ENCODE measurements around the gene FGD3. TPM values are rescaled to one million over a fixed set of nuclear protein-coding genes. Genes with fewer than 3 reads are reported as not detected.
"Not testable (repeated sequence)": the region's sequence is repeated elsewhere in the genome, so short reads cannot be mapped to it uniquely, and the experiment has no call there.

Gene FGD3
- total RNA-seq: 1 to 10 TPM in 3 of 4 donors, under 1 TPM in 1; 0.29 to 4.9 (median 2.9) TPM

GRCh38 chr9:92947268-92948037 lies at the start of gene FGD3:
FGD3 (plus strand) TSS chr9:92947523; CDS start chr9:92976257, 28,734 bp downstream.
- intact Hi-C loops (cut with DNase I; ENCODE audit: low total_unique reads): no loop called here
- peak within 1 kb of the TSS; percentile 21 to 41 for H3K4me3 ChIP-seq
- H3K27ac ChIP-seq: no peak within 1 kb of the TSS
- H3K27me3 ChIP-seq: no peaks in the 10 kb centered on the region
- H3K36me3 ChIP-seq: no peaks in the 10 kb centered on the region
- TF ChIP-seq CTCF (IDR thresholded peaks at IDR 0.05) (no peak), POLR2A (IDR thresholded peaks at IDR 0.05) (no peak)
- DNase-seq: no peak
- H3K4me1 ChIP-seq: no peaks in the 10 kb centered on the region
- H3K9me3 ChIP-seq: no peaks in the 10 kb centered on the region

GRCh38 chr9:92905137-92905536 lies 42.2 kb upstream of the FGD3 start:
- H3K27me3 ChIP-seq; H3K27ac ChIP-seq; DNase-seq; H3K9me3 ChIP-seq; H3K4me3 ChIP-seq; H3K4me1 ChIP-seq; H3K36me3 ChIP-seq; intact Hi-C loops (cut with DNase I; ENCODE audit: low total_unique reads): not testable (repeated sequence)

DNA sequence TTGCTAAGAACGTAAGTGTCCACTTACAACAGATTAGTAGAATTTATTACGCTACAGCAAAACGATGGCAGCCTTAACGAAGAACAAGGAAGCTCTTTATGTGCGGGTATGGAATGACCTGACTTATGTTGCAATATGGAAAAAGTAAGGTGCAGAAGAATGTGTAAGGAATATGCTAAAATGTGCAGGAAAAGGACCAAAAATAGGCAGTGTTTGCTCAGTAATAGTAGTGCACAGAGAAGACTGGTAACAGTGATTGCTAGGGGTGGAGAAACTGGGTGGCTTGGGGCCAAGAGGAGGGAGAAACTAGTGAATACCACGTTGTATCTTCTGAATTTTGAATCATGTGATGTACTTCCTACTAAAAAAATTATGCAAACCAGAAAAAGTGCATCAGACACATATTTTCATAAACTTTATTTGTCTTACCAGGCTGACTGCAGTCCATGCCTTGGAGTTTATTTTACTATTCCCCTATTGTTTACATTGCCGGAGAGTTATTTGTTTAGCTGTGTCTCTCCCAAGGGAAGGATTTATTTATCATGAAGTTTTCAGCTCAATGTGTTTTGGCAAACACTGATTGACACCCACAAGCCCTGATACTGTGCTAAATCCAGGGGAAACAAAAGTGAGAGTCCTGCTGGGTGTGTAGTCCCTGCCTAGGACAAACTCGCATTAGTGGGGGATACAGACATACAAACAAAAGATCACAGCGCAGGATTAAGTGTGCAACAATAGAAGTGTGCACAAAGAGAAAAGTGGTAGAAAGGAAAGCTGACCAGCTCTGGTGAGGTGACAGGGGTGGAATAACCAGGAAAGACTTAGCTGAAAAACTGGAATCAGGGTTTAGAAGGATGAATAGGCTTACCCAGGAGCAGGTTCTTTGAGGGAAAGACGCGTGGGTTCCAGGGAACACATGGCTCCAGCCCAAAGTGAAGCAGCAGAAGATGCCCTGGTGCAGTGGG lies 35.5 kb upstream of the FGD3 start:
- no peaks in the 10 kb centered on the region for H3K4me1 ChIP-seq
- H3K9me3 ChIP-seq: no peaks in the 10 kb centered on the region
- H3K27me3 ChIP-seq: no peaks in the 10 kb centered on the region
- intact Hi-C loops (cut with DNase I; ENCODE audit: low total_unique reads): no loop called here
- DNase-seq: no peak
- H3K36me3 ChIP-seq: no peaks in the 10 kb centered on the region
- TF ChIP-seq POLR2A (IDR thresholded peaks at IDR 0.05): no peak
- no peak overlapping the region for H3K4me3 ChIP-seq
- H3K27ac ChIP-seq: no peak overlapping the region

- DNase-seq: no peak
- Histone ChIP-seq H3K27me3 (no peaks in the 10 kb centered on the region), H3K9me3 (no peaks in the 10 kb centered on the region), H3K4me1 (no peaks in the 10 kb centered on the region), H3K27ac (no peak overlapping the region), H3K4me3 (no peak overlapping the region), H3K36me3 (no peaks in the 10 kb centered on the region)
- TF ChIP-seq POLR2A (IDR thresholded peaks at IDR 0.05) (no peak), CTCF (IDR thresholded peaks at IDR 0.05) (no peak)
- intact Hi-C loops (cut with DNase I; ENCODE audit: low total_unique reads): no loop called here
These were observed 30.0 kb upstream of the FGD3 start for GRCh38 chr9:92917176-92917800.

- DNase-seq: no peak
- intact Hi-C loops (cut with DNase I; ENCODE audit: low total_unique reads): no loop called here
- TF ChIP-seq POLR2A (IDR thresholded peaks at IDR 0.05): no peak
- no peak for TF ChIP-seq CTCF (IDR thresholded peaks at IDR 0.05)
- Histone ChIP-seq H3K27me3 (no peaks in the 10 kb centered on the region), H3K27ac (no peak overlapping the region), H3K4me1 (no peaks in the 10 kb centered on the region), H3K36me3 (no peaks in the 10 kb centered on the region), H3K9me3 (no peaks in the 10 kb centered on the region), H3K4me3 (no peak overlapping the region)
These were observed 26.9 kb upstream of the FGD3 start for GRCh38 chr9:92920437-92920836.
